Effector CD8-positive, alpha-beta T cell (primary cell): Measurements from ENCODE around the gene POU3F1.

ENCODE experiments used
- DNase-seq: peaks from one replicate; lab custom pipeline; 2025; lab: John Stamatoyannopoulos, UW

POU3F1 gene

GRCh38 chr1:38028105-38028591 is 18.4 kb downstream of the POU3F1 start:
- no peak for DNase-seq

GRCh38 chr1:38027201-38028104 is 19.1 kb downstream of the POU3F1 start:
- DNase-seq = no peak

GRCh38 chr1:38026592-38027200 is 19.9 kb downstream of the POU3F1 start:
- DNase-seq = no peak

GRCh38 chr1:38025664-38026063 is 20.9 kb downstream of the POU3F1 start:
- DNase-seq = no peak

GRCh38 chr1:38025233-38025632 is 21.4 kb downstream of the POU3F1 start:
- DNase-seq = no peak

- no peak for DNase-seq
Measured at GRCh38 chr1:38022810-38023209, 23.8 kb downstream of the POU3F1 start.

GRCh38 chr1:38021969-38022368 is 24.6 kb downstream of the POU3F1 start:
- no peak for DNase-seq

- DNase-seq = no peak
Measured at GRCh38 chr1:38020396-38020795, 26.2 kb downstream of the POU3F1 start.

GRCh38 chr1:38018864-38019343 is 27.7 kb downstream of the POU3F1 start:
- no peak for DNase-seq

GRCh38 chr1:38015978-38016725 is 30.4 kb downstream of the POU3F1 start:
- DNase-seq = no peak

- DNase-seq = no peak
Measured at GRCh38 chr1:38014724-38015424, 31.7 kb downstream of the POU3F1 start.

GRCh38 chr1:38014171-38014570 is 32.4 kb downstream of the POU3F1 start:
- no peak for DNase-seq

GRCh38 chr1:38013227-38013622 is 33.4 kb downstream of the POU3F1 start:
- no peak for DNase-seq

GRCh38 chr1:38012363-38013226 is 34.0 kb downstream of the POU3F1 start, which contains the start of gene UTP11:
Gene UTP11 (plus strand): TSS chr1:38012734. CDS start chr1:38012803, 69 bp downstream.
- DNase-seq = peak; percentile 85

- DNase-seq = no peak
Measured at GRCh38 chr1:38009841-38010180, 36.8 kb downstream of the POU3F1 start.

GRCh38 chr1:38009088-38009840 is 37.3 kb downstream of the POU3F1 start:
- no peak for DNase-seq

- no peak for DNase-seq
Measured at GRCh38 chr1:38006008-38006828, 40.4 kb downstream of the POU3F1 start.

- peak; percentile 45 for DNase-seq
Measured at GRCh38 chr1:38005195-38006007, 41.2 kb downstream of the POU3F1 start, which contains the start of gene FHL3. Gene FHL3 (minus strand): TSS chr1:38005514. CDS start chr1:37999412, 6,102 bp downstream.
